ENCODE measurements around the gene OR2M2. TPM values are rescaled to one million over a fixed set of nuclear protein-coding genes. Genes with fewer than 3 reads are reported as not detected.

OR2M2 gene
- total RNA-seq, 4 donors from 2014 or later: not detected

DNA sequence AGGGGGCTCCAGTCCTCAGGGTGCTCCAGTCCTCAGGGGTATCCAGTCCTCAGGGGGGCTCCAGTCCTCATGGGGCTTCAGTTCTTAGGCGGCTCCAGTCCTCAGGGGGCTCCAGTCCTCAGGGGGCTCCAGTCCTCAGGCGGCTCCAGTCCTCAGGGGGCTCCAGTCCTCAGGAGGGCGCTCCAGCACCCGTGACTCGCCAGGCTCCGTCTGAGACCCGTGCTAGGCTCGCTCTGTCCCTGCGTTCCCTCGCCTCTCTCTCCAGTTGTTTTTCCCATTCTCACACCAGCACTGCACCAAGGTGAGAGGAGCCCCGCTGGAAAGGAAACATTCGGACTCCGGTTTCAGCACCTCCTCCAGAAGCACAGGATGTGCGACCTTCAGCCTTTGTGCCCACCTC lies 9.4 kb upstream of the OR2M2 start:
- Histone ChIP-seq H3K9me3 (no peaks in the 10 kb centered on the region), H3K36me3 (no peaks in the 10 kb centered on the region)
- no peak for TF ChIP-seq POLR2A (IDR thresholded peaks at IDR 0.05)
- TF ChIP-seq, protein P1, sequence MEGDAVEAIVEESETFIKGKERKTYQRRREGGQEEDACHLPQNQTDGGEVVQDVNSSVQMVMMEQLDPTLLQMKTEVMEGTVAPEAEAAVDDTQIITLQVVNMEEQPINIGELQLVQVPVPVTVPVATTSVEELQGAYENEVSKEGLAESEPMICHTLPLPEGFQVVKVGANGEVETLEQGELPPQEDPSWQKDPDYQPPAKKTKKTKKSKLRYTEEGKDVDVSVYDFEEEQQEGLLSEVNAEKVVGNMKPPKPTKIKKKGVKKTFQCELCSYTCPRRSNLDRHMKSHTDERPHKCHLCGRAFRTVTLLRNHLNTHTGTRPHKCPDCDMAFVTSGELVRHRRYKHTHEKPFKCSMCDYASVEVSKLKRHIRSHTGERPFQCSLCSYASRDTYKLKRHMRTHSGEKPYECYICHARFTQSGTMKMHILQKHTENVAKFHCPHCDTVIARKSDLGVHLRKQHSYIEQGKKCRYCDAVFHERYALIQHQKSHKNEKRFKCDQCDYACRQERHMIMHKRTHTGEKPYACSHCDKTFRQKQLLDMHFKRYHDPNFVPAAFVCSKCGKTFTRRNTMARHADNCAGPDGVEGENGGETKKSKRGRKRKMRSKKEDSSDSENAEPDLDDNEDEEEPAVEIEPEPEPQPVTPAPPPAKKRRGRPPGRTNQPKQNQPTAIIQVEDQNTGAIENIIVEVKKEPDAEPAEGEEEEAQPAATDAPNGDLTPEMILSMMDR (IDR thresholded peaks at IDR 0.05): no peak

DNA sequence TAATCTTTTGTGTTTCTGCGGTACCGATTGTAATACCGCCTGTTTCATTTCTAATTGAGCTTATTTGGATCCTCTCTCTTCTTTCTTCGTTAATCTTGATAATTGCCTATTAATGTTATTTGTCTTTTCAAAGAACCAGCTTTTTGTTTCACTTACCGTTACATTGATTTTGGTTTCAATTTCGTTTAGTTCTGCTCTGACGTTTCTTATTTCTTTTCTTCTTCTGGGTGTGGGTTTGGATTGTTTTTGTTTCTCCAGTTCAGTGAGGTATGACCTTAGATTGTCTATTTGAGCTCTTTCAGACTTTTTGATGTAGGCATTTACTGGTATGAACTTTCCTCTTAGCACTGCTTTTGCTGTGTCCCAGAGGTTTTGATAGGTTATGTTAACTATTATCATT lies 9.4 kb downstream of the OR2M2 start:
- Histone ChIP-seq H3K27ac (no peak overlapping the region), H3K36me3 (no peaks in the 10 kb centered on the region), H3K4me1 (no peaks in the 10 kb centered on the region), H3K27me3 (no peaks in the 10 kb centered on the region), H3K9me3 (no peaks in the 10 kb centered on the region), H3K4me3 (no peak overlapping the region)
- intact Hi-C loops (cut with DNase I; ENCODE audit: low total_unique reads): no loop called here
- TF ChIP-seq POLR2A (IDR thresholded peaks at IDR 0.05): no peak
- TF ChIP-seq, protein P1 (IDR thresholded peaks at IDR 0.05): no peak
- no peak for DNase-seq

More for the DNA sequence above, 9.4 kb upstream of the OR2M2 start:
- no peaks in the 10 kb centered on the region for H3K4me1 ChIP-seq
- H3K27ac ChIP-seq: no peak overlapping the region
- no peak overlapping the region for H3K4me3 ChIP-seq
- intact Hi-C loops (cut with DNase I; ENCODE audit: low total_unique reads): no loop called here
- no peak for DNase-seq
- no peaks in the 10 kb centered on the region for H3K27me3 ChIP-seq

DNA sequence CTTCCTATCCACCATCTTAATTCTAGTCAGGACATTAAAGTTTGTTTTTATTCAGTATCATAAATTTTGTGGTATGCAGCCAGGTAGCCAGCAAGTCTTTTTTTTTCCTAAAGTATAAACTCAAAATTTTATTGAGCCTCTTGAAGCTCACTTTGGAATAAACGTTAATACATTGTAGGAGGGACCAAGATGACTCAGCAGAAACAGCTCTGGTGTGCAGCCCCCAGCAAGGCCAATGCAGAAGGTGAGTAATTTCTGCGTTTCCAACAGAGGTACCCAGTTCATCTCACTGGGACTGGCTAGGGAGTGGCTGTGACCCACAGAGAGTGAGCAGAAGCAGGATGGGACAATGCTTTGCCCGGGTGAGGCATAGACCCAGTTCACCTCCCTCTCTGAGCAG lies 12.7 kb downstream of the OR2M2 start:
- Histone ChIP-seq H3K4me3 (no peak overlapping the region), H3K27me3 (no peaks in the 10 kb centered on the region), H3K4me1 (no peaks in the 10 kb centered on the region), H3K36me3 (no peaks in the 10 kb centered on the region), H3K27ac (no peak overlapping the region), H3K9me3 (no peaks in the 10 kb centered on the region)
- TF ChIP-seq, protein P1 (IDR thresholded peaks at IDR 0.05): no peak
- TF ChIP-seq POLR2A (IDR thresholded peaks at IDR 0.05): no peak
- DNase-seq: no peak
- intact Hi-C loops (cut with DNase I; ENCODE audit: low total_unique reads): no loop called here

DNA sequence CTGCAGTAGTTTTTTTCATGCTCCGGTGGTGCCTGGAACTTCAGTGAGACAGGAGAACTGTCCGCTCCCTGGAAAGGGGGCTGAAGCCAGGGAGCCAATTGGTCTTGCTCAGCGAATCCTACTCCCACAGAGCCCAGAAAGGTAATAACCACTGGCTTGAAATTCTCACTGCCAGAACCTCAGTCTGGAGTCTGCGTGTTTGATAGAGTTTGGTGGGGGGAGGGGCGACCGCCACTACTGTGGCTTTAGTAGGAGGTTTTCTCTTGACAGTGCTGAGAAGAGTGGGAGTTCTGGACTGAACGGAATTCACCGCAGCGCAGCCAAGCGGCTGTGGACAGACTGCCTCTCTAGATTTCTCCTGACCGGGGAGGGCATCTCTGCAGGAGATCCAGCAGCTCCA lies 14.4 kb downstream of the OR2M2 start:
- no peak overlapping the region for H3K27ac ChIP-seq
- H3K36me3 ChIP-seq: no peaks in the 10 kb centered on the region
- no peaks in the 10 kb centered on the region for H3K4me1 ChIP-seq
- DNase-seq: no peak
- TF ChIP-seq POLR2A (IDR thresholded peaks at IDR 0.05): no peak
- TF ChIP-seq, protein P1 (IDR thresholded peaks at IDR 0.05): no peak
- no peaks in the 10 kb centered on the region for H3K9me3 ChIP-seq
- no peak overlapping the region for H3K4me3 ChIP-seq
- intact Hi-C loops (cut with DNase I; ENCODE audit: low total_unique reads): no loop called here
- H3K27me3 ChIP-seq: no peaks in the 10 kb centered on the region

DNA sequence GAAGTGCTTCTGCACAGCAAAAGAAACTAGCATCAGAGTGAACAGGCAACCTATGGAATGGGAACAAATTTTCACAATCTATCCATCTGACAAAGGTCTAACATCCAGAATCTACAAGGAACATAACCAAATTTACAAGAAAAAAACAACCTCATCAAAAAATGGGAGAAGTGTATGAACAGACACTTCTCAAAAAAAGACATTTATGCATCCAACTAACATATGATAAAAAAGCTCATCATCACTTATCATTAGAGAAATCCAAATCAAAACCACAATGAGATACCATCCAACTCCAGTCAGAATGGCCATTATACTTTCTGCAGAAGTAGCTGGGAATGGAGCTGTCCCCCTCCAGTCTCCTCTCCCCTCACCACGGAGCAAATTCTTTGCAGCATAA lies 19.5 kb downstream of the OR2M2 start:
- H3K27ac ChIP-seq: no peak overlapping the region
- DNase-seq: no peak
- no peaks in the 10 kb centered on the region for H3K36me3 ChIP-seq
- H3K27me3 ChIP-seq: no peaks in the 10 kb centered on the region
- TF ChIP-seq POLR2A (IDR thresholded peaks at IDR 0.05): no peak
- TF ChIP-seq, protein P1 (IDR thresholded peaks at IDR 0.05): no peak
- H3K4me1 ChIP-seq: no peaks in the 10 kb centered on the region
- H3K4me3 ChIP-seq: no peak overlapping the region
- no peaks in the 10 kb centered on the region for H3K9me3 ChIP-seq
- intact Hi-C loops (cut with DNase I; ENCODE audit: low total_unique reads): no loop called here

Measured in uterus (tissue), 4 donors.